H1 (cell line): Measurements from ENCODE around the gene CAMK2A. TPM values are rescaled to one million over a fixed set of nuclear protein-coding genes. Genes with fewer than 3 reads are reported as not detected.

Experiments used
- BACH1 ChIP-seq: IDR thresholded peaks from 2 replicates; pipeline ENCODE4 v1.6.1; 2012; ENCODE audit warnings: low read length, improper control_type of control experiment
- CREB1 ChIP-seq: IDR thresholded peaks from 2 replicates; pipeline ENCODE4 v1.6.1; 2012; ENCODE audit warnings: inconsistent platforms
- EP300 ChIP-seq, 2 experiments: IDR thresholded peaks; 1 replicate in 1 of 2; 2 replicates in 1 of 2; pipeline ENCODE4 v1.6.1; 2011 to 2012; ENCODE audit warnings: low read depth in 2 of 2, low read length in 2 of 2, mild to moderate bottlenecking in 2 of 2, borderline replicate concordance in 1 of 2, inconsistent platforms in 1 of 2, moderate library complexity in 1 of 2
- GTF2F1 ChIP-seq: IDR thresholded peaks from 2 replicates; pipeline ENCODE4 v1.6.1; 2012; ENCODE audit warnings: low read depth, low read length, improper control_type of control experiment, borderline replicate concordance
- JUN ChIP-seq: IDR thresholded peaks from 2 replicates; pipeline ENCODE4 v1.6.1; 2011; ENCODE audit warnings: low read depth, mild to moderate bottlenecking, improper control_type of control experiment, low read length
- KDM5A ChIP-seq: fragments of 200-600 bp; IDR thresholded peaks from 2 replicates; pipeline ENCODE4 v1.7.1; 2012; ENCODE audit warnings: mild to moderate bottlenecking, low read length, inconsistent platforms, mixed read lengths
- RFX5 ChIP-seq: IDR thresholded peaks from 2 replicates; pipeline ENCODE4 v1.6.1; 2011; ENCODE audit warnings: low read depth, low read length, improper control_type of control experiment, borderline replicate concordance
- SUZ12 ChIP-seq: fragments of 200-600 bp; sonication (generic); IDR thresholded peaks from 2 replicates; pipeline ENCODE4 v1.6.1; 2012; ENCODE audit warnings: mild to moderate bottlenecking, inconsistent platforms, low read length, moderate library complexity, mixed read lengths
- TAF1 ChIP-seq: IDR thresholded peaks from 2 replicates; pipeline ENCODE4 v1.6.1; 2011; ENCODE audit warnings: mild to moderate bottlenecking, low read depth, low read length
- TBP ChIP-seq: IDR thresholded peaks from 2 replicates; pipeline ENCODE4 v1.6.1; 2011; ENCODE audit warnings: low read depth, low read length, improper control_type of control experiment
- ZNF274 ChIP-seq: IDR thresholded peaks from 2 replicates; pipeline ENCODE4 v1.7.0; 2012; ENCODE audit warnings: low read length, borderline replicate concordance; ENCODE audit errors: extremely low read depth
- polyA plus RNA-seq, 7 experiments: library from polyadenylated mRNA; depleted of rRNA in 3 of 7; stranded (reverse) in 5 of 7; unstranded in 2 of 7; fragments of >200 nt in 5 of 7; fragments of 200-250 nt in 2 of 7; gene quantifications; 1 replicate in 5 of 7; 2 replicates in 1 of 7; 4 replicates in 1 of 7; pipeline versions ENCODE4 v1.2.1 to v1.2.3, GENCODE V29; 2011 to 2013; ENCODE audit warnings: missing spikeins in 2 of 7, mixed read lengths in 2 of 7
- total RNA-seq: library from RNA; stranded (reverse); fragmentation: NEBNext Ultra II Directional; extraction: Animal tissue kit (Norgen Biotek cat#: 25700); gene quantifications from 2 replicates; pipeline ENCODE4 v1.2.1, GENCODE V29; 2021

Gene CAMK2A
- total and polyA plus RNA-seq, 2 of the 8 experiments (the other 6 are each of a cell fraction or from before 2014, with no cell fraction given) = 0.20 to 0.28 TPM

DNA sequence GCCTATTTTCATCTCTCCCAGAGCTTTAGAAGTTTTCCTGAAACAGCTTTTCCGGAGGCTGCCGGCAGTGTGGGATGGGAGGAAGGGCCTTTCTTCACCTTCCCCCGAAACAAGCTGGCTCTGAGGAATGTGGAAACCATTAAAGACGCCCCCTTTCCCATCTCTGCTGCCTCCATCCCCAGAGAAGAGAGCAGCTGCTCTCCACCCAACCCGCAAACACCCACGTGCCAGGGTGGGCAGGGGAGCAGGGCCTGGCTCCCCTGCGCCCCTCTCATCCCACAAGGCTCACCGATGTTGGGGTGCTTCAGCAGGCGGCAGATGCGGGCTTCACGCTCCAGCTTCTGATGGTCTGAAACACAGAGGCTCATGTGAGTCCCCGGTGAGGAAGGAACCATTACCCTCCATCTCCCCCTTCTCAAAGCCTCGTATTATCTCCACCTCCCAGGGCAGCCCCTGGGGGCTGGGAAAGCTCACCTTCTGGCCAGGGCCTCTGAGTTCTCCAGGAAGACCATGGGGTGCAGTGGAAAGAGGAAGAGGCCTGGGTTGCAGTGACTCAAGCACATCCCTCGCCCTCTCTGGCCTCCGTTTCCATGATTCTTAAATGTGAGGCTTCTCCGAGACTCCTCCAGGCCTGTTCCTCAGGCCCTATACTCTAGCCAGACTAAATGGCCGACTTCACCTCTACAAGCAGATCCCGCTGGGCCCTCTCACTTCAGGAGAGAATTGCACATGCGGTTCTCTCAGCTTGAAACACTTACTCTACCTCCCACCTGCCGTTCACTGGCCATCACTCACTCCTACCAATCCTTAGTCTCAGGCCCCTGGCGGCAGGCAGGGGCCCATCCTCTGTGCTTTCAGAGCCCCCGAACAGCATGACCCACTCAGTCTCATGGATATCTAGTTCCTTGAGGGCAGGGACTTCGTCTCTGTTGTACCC lies 24.6 kb downstream of the CAMK2A start (continued):
- TF ChIP-seq BACH1 (no peak), RFX5 (no peak), CREB1 (no peak), SUZ12 (no peak), EP300 (IDR thresholded peaks at IDR 0.05; ENCODE audit: borderline replicate concordance in 1 of 2, low read depth in 2 of 2, low read length in 2 of 2) (no peak), KDM5A (no peak), TBP (no peak), GTF2F1 (no peak), ZNF274 (no peak), JUN (no peak), TAF1 (no peak)
